ENCODE data around the gene PYROXD2. TPM values are rescaled to one million over a fixed set of nuclear protein-coding genes. Genes with fewer than 3 reads are reported as not detected.

PYROXD2 gene
- total and polyA plus RNA-seq, 2 of the 13 experiments (the other 11 are each of a cell fraction or from before 2014, with no cell fraction given), result 2.0 to 6.2 TPM

DNA sequence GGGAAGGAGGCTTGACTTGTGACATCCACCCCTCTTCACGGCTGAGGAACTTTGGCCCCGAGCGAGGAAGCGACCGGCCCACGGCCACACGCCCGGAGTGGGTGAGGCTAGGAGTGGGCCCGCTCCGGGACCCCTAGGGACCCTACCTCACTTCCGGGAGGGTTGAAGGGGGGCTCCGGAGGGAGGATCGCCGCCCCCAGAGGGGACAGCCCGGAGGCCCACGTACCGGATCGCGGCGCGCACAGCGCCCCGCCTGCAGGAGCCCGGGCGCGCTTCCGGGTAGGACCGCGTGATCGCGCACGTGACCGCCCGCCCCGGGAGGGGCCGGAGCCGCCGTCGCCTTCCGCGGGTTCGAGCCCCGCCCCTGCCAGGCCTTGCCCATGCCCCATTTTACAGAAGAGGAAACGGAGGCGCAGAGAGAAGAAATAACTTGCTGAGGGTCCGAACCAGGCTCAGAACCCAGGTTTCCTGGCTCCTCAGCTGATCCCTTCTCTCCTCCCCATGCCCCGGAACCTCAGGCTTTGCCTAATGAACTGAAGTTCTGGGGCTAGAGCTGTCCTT, 31.8 kb upstream of the PYROXD2 start, which contains the start of gene HPS1 (continued):
- TF ChIP-seq, protein P1, sequence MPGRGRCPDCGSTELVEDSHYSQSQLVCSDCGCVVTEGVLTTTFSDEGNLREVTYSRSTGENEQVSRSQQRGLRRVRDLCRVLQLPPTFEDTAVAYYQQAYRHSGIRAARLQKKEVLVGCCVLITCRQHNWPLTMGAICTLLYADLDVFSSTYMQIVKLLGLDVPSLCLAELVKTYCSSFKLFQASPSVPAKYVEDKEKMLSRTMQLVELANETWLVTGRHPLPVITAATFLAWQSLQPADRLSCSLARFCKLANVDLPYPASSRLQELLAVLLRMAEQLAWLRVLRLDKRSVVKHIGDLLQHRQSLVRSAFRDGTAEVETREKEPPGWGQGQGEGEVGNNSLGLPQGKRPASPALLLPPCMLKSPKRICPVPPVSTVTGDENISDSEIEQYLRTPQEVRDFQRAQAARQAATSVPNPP (CRISPR knock-in tag; IDR thresholded peaks at IDR 0.05), result no peak
- TF ChIP-seq ZNF672 (CRISPR knock-in tag; IDR thresholded peaks at IDR 0.05) (no peak), CREB1 (IDR thresholded peaks at IDR 0.05) (peak; percentile 11; the same call in 1 of the 2 replicates), CREB1 (CRISPR knock-in tag; IDR thresholded peaks at IDR 0.05) (no peak), ELF3 (CRISPR knock-in tag; IDR thresholded peaks at IDR 0.05) (peak; percentile 68; the same call in 1 of the 2 replicates), CBX2 (IDR thresholded peaks at IDR 0.05; ENCODE audit: low read depth, low read length) (no peak), CBX2 (CRISPR knock-in tag; IDR thresholded peaks at IDR 0.05; ENCODE audit: low read depth) (no peak), HDAC2 (CRISPR knock-in tag; IDR thresholded peaks at IDR 0.05) (no peak; the same call in 1 of the 2 replicates), CENPX (CRISPR knock-in tag; IDR thresholded peaks at IDR 0.05) (no peak), ZKSCAN1 (IDR thresholded peaks at IDR 0.05; ENCODE audit: low read length) (no peak), NCOA1 (CRISPR knock-in tag; IDR thresholded peaks at IDR 0.05) (no peak), AHR (CRISPR knock-in tag; IDR thresholded peaks at IDR 0.05) (no peak), SMAD9 (CRISPR knock-in tag; IDR thresholded peaks at IDR 0.05) (no peak), NFIC (IDR thresholded peaks at IDR 0.05; ENCODE audit: low read length) (no peak), ZNF772 (CRISPR knock-in tag; IDR thresholded peaks at IDR 0.05) (peak; percentile 61; the same call in 1 of the 2 replicates), SAP130 (CRISPR knock-in tag; IDR thresholded peaks at IDR 0.05; ENCODE audit: low read depth) (peak; percentile 91)
- TF ChIP-seq, protein P2, sequence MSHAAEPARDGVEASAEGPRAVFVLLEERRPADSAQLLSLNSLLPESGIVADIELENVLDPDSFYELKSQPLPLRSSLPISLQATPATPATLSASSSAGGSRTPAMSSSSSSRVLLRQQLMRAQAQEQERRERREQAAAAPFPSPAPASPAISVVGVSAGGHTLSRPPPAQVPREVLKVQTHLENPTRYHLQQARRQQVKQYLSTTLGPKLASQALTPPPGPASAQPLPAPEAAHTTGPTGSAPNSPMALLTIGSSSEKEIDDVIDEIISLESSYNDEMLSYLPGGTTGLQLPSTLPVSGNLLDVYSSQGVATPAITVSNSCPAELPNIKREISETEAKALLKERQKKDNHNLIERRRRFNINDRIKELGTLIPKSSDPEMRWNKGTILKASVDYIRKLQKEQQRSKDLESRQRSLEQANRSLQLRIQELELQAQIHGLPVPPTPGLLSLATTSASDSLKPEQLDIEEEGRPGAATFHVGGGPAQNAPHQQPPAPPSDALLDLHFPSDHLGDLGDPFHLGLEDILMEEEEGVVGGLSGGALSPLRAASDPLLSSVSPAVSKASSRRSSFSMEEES (CRISPR knock-in tag; IDR thresholded peaks at IDR 0.05), result peak; percentile 94
- TF ChIP-seq, protein P3, sequence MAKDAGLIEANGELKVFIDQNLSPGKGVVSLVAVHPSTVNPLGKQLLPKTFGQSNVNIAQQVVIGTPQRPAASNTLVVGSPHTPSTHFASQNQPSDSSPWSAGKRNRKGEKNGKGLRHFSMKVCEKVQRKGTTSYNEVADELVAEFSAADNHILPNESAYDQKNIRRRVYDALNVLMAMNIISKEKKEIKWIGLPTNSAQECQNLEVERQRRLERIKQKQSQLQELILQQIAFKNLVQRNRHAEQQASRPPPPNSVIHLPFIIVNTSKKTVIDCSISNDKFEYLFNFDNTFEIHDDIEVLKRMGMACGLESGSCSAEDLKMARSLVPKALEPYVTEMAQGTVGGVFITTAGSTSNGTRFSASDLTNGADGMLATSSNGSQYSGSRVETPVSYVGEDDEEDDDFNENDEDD (CRISPR knock-in tag; IDR thresholded peaks at IDR 0.05; ENCODE audit: borderline replicate concordance), result peak; percentile 57
- TF ChIP-seq, protein P4, sequence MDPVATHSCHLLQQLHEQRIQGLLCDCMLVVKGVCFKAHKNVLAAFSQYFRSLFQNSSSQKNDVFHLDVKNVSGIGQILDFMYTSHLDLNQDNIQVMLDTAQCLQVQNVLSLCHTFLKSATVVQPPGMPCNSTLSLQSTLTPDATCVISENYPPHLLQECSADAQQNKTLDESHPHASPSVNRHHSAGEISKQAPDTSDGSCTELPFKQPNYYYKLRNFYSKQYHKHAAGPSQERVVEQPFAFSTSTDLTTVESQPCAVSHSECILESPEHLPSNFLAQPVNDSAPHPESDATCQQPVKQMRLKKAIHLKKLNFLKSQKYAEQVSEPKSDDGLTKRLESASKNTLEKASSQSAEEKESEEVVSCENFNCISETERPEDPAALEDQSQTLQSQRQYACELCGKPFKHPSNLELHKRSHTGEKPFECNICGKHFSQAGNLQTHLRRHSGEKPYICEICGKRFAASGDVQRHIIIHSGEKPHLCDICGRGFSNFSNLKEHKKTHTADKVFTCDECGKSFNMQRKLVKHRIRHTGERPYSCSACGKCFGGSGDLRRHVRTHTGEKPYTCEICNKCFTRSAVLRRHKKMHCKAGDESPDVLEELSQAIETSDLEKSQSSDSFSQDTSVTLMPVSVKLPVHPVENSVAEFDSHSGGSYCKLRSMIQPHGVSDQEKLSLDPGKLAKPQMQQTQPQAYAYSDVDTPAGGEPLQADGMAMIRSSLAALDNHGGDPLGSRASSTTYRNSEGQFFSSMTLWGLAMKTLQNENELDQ (CRISPR knock-in tag; IDR thresholded peaks at IDR 0.05; ENCODE audit: borderline replicate concordance), result no peak
- TF ChIP-seq, protein P5, sequence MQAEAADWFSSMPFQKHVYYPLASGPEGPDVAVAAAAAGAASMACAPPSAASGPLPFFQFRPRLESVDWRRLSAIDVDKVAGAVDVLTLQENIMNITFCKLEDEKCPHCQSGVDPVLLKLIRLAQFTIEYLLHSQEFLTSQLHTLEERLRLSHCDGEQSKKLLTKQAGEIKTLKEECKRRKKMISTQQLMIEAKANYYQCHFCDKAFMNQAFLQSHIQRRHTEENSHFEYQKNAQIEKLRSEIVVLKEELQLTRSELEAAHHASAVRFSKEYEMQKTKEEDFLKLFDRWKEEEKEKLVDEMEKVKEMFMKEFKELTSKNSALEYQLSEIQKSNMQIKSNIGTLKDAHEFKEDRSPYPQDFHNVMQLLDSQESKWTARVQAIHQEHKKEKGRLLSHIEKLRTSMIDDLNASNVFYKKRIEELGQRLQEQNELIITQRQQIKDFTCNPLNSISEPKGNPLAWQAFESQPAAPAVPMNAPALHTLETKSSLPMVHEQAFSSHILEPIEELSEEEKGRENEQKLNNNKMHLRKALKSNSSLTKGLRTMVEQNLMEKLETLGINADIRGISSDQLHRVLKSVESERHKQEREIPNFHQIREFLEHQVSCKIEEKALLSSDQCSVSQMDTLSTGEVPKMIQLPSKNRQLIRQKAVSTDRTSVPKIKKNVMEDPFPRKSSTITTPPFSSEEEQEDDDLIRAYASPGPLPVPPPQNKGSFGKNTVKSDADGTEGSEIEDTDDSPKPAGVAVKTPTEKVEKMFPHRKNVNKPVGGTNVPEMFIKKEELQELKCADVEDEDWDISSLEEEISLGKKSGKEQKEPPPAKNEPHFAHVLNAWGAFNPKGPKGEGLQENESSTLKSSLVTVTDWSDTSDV (CRISPR knock-in tag; IDR thresholded peaks at IDR 0.05), result no peak
